ENCODE data around the gene KHDRBS2.

GRCh38 chr6:62037445-62037844 lies 248.6 kb downstream of the KHDRBS2 start:
- TF ChIP-seq GATA2 (IDR thresholded peaks at IDR 0.05; ENCODE audit: low read depth, low read length) (no peak), GATA3 (IDR thresholded peaks at IDR 0.05; ENCODE audit: low read depth, low read length) (no peak)
